Ascending aorta (tissue), 2 donors: ENCODE results near the gene USPL1. TPM values are rescaled to one million over a fixed set of nuclear protein-coding genes. Genes with fewer than 3 reads are reported as not detected.

Experiments
- DNase-seq, 2 donors: peaks; one replicate each; pipeline ENCODE4 v3.0.0-alpha.2; 2019; ENCODE audit warnings: low spot score in 2 of 2
- H3K27ac ChIP-seq, 2 donors: fragments of 200-600 bp; sonication (generic); one replicate each; pipeline ENCODE4 v1.5.1; 2016 to 2017; ENCODE audit warnings: mild to moderate bottlenecking in 1 of 2
- H3K27me3 ChIP-seq: fragments of 200-600 bp; sonication (generic); one replicate; pipeline ENCODE4 v1.5.1; 2017
- H3K36me3 ChIP-seq, 2 donors: fragments of 200-600 bp; sonication (generic); one replicate each; pipeline ENCODE4 v1.5.1; 2016
- H3K4me1 ChIP-seq, 2 donors: fragments of 200-600 bp; sonication (generic); one replicate each; pipeline ENCODE4 v1.5.1; 2016 to 2017; ENCODE audit warnings: mild to moderate bottlenecking in 1 of 2
- H3K4me3 ChIP-seq, 2 donors: fragments of 200-600 bp; sonication (generic); one replicate each; pipeline ENCODE4 v1.5.1; 2016 to 2017; ENCODE audit warnings: mild to moderate bottlenecking in 1 of 2
- H3K9me3 ChIP-seq, 2 donors: fragments of 200-600 bp; sonication (generic); one replicate each; pipeline ENCODE4 v1.5.1; 2016
- CTCF ChIP-seq, 3 experiments: fragments of 200-600 bp in 2 of 3; fragments of 450-650 bp in 1 of 3; sonication (generic) in 2 of 3; IDR thresholded peaks; one replicate each; pipeline ENCODE4 v1.5.1; 2016 to 2019; ENCODE audit warnings: antibody characterized with exemption in 3 of 3, mild to moderate bottlenecking in 1 of 3, moderate library complexity in 1 of 3
- intact Hi-C: fragments of 100-400 bp; cut with DNase I; formaldehyde crosslinking; loops from one replicate; pipeline ENCODE4 v1.15.1; 2023
- total RNA-seq: library from RNA; depleted of rRNA; stranded (reverse); fragments of >200 nt; gene quantifications from one replicate; pipeline ENCODE4 v1.1.0, GENCODE V29; 2016

The USPL1 gene
- 4.0 TPM for total RNA-seq

- peak within 1 kb of the TSS; percentile 99 to 100 for H3K27ac ChIP-seq
- intact Hi-C loops = loop anchor here (1.0 to 5.0 kb wide), 15 partner anchors 45 to 1180 kb away; partner anchors contain the start of genes KATNAL1, SLC7A1 and UBE2L5
Measured at GRCh38 chr13:30617315-30618185, at the start of gene USPL1. TSS of gene USPL1 (plus strand) at chr13:30617920. CDS start at chr13:30621141, 3,221 bp downstream.

GRCh38 chr13:30569901-30570576 lies 47.7 kb upstream of the USPL1 start:
- Histone ChIP-seq H3K4me3 (no peak overlapping the region), H3K27ac (no peak overlapping the region), H3K9me3 (no peaks in the 10 kb centered on the region), H3K27me3 (no peaks in the 10 kb centered on the region), H3K36me3 (no peaks in the 10 kb centered on the region), H3K4me1 (peaks cover 0 to 6% of the 10 kb centered on the region in 2 donors)
- TF ChIP-seq CTCF (IDR thresholded peaks at IDR 0.05) = no peak
- intact Hi-C loops = loop anchor here (5.0 kb wide), 2 partner anchors 47 to 103 kb away; partner anchors contain the start of genes HMGB1 and USPL1
- peak in 1 of 2 donors; percentile 73 for DNase-seq

More at GRCh38 chr13:30617315-30618185, at the start of gene USPL1:
- DNase-seq = peak; percentile 92 to 98
- Histone ChIP-seq H3K36me3 (peaks cover 0 to 10% of the 10 kb centered on the region in 2 donors), H3K4me3 (peak within 1 kb of the TSS; percentile 77 to 81), H3K9me3 (no peaks in the 10 kb centered on the region), H3K4me1 (peaks cover 0 to 21% of the 10 kb centered on the region in 2 donors), H3K27me3 (no peaks in the 10 kb centered on the region)
- peak; percentile 19 to 63 (median 20) for TF ChIP-seq CTCF (IDR thresholded peaks at IDR 0.05)

- no peaks in the 10 kb centered on the region for H3K27me3 ChIP-seq
Measured at GRCh38 chr13:30570691-30571090, 47.0 kb upstream of the USPL1 start.

GRCh38 chr13:30572859-30573275 lies 44.9 kb upstream of the USPL1 start:
- H3K9me3 ChIP-seq = no peaks in the 10 kb centered on the region
- peak in 1 of 3 experiments; percentile 43 for TF ChIP-seq CTCF (IDR thresholded peaks at IDR 0.05)
- peak overlapping the region in 1 of 2 donors; percentile 38 for H3K27ac ChIP-seq
- peak overlapping the region; percentile 46 to 48 for H3K4me3 ChIP-seq
- H3K27me3 ChIP-seq = no peaks in the 10 kb centered on the region
- peaks cover 0 to 6% of the 10 kb centered on the region in 2 donors for H3K4me1 ChIP-seq
- DNase-seq = no peak
- no peaks in the 10 kb centered on the region for H3K36me3 ChIP-seq
- intact Hi-C loops = loop anchor here (5.0 kb wide), 2 partner anchors 44 to 106 kb away; partner anchors contain the start of genes HMGB1 and USPL1

More at GRCh38 chr13:30570691-30571090, 47.0 kb upstream of the USPL1 start:
- intact Hi-C loops = loop anchor here (5.0 kb wide), 2 partner anchors 47 to 103 kb away; partner anchors contain the start of genes HMGB1 and USPL1
- Histone ChIP-seq H3K4me1 (peaks cover 0 to 6% of the 10 kb centered on the region in 2 donors), H3K27ac (no peak overlapping the region), H3K4me3 (no peak overlapping the region), H3K36me3 (no peaks in the 10 kb centered on the region), H3K9me3 (no peaks in the 10 kb centered on the region)
- no peak for DNase-seq
- TF ChIP-seq CTCF (IDR thresholded peaks at IDR 0.05) = no peak

GRCh38 chr13:30576528-30576927 lies 41.2 kb upstream of the USPL1 start:
- Histone ChIP-seq H3K27ac (no peak overlapping the region), H3K36me3 (no peaks in the 10 kb centered on the region), H3K27me3 (no peaks in the 10 kb centered on the region), H3K4me1 (no peaks in the 10 kb centered on the region), H3K4me3 (no peak overlapping the region), H3K9me3 (no peaks in the 10 kb centered on the region)
- intact Hi-C loops = no loop called here
- DNase-seq = no peak
- no peak for TF ChIP-seq CTCF (IDR thresholded peaks at IDR 0.05)
